ENCODE results near the gene KRTAP5-1. TPM values are rescaled to one million over a fixed set of nuclear protein-coding genes. Genes with fewer than 3 reads are reported as not detected.

KRTAP5-1 gene
- polyA plus RNA-seq, 1 of the 3 experiments (the other 2 are of a cell fraction), result not detected

- Histone ChIP-seq H3K9ac (no peak overlapping the region), H3K4me3 (ENCODE audit: low read depth in 2 of 2, low read length in 1 of 2) (no peak overlapping the region), H3K79me2 (ENCODE audit: insufficient read depth) (no peaks in the 10 kb centered on the region), H3K4me2 (no peak overlapping the region), H4K20me1 (ENCODE audit: insufficient read depth) (no peaks in the 10 kb centered on the region), H3K4me1 (ENCODE audit: control insufficient read depth in 1 of 2, insufficient read depth in 2 of 2, low read depth in 1 of 2, low read length in 1 of 2) (peaks cover 0 to 6% of the 10 kb centered on the region in 2 experiments; a peak in 1 of 4 replicates), H3K9me2 (no peaks in the 10 kb centered on the region), H3K27ac (ENCODE audit: low read depth in 2 of 2, low read length in 1 of 2) (no peak overlapping the region), H3K36me3 (replicated peaks in 1 of 2; ENCODE audit: control insufficient read depth in 1 of 2, insufficient read depth in 2 of 2, low read length in 1 of 2) (no peaks in the 10 kb centered on the region), H3K27me3 (ENCODE audit: insufficient read depth) (peaks cover 12% of the 10 kb centered on the region), H3F3A (replicated peaks; ENCODE audit: insufficient read depth) (no peaks in the 10 kb centered on the region), H2AFZ (ENCODE audit: low read depth) (no peak overlapping the region), H3K9me3 (no peaks in the 10 kb centered on the region)
- POLR2A ChIA-PET, result no interaction called here
- 27% methylated on average over 5 of the region's 5 CpGs for WGBS (ENCODE audit: low lambda C conversion rate)
- TF ChIP-seq EZH2phosphoT487 (IDR thresholded peaks at IDR 0.05; ENCODE audit: borderline replicate concordance, low read depth) (no peak), USF2 (IDR thresholded peaks at IDR 0.05; ENCODE audit: borderline replicate concordance, low read depth, low read length) (no peak), MXI1 (IDR thresholded peaks at IDR 0.05; ENCODE audit: low read depth, low read length) (no peak), MAX (IDR thresholded peaks at IDR 0.05; ENCODE audit: low read depth) (no peak), FOXJ3 (CRISPR knock-in tag; IDR thresholded peaks at IDR 0.05) (no peak), RCOR1 (IDR thresholded peaks at IDR 0.05; ENCODE audit: low read length) (no peak), FOXM1 (IDR thresholded peaks at IDR 0.05; ENCODE audit: low read depth) (no peak), GABPA (IDR thresholded peaks at IDR 0.05; ENCODE audit: low read depth) (no peak), TAF1 (IDR thresholded peaks at IDR 0.05; ENCODE audit: borderline replicate concordance, low read depth, low read length) (no peak), TEAD4 (IDR thresholded peaks at IDR 0.05; ENCODE audit: borderline replicate concordance, insufficient read depth) (no peak), CTCF (IDR thresholded peaks at IDR 0.05) (no peak), RXRA (IDR thresholded peaks at IDR 0.05; ENCODE audit: borderline replicate concordance, low read depth) (no peak), PBX3 (IDR thresholded peaks at IDR 0.05) (no peak), GATA2 (CRISPR knock-in tag; IDR thresholded peaks at IDR 0.05) (no peak), NRF1 (IDR thresholded peaks at IDR 0.05; ENCODE audit: low read depth, low read length) (no peak), EP300 (IDR thresholded peaks at IDR 0.05; ENCODE audit: borderline replicate concordance in 1 of 2, low read depth in 1 of 2, low read length in 1 of 2) (no peak), YY1 (IDR thresholded peaks at IDR 0.05; ENCODE audit: low read depth) (no peak), REST (IDR thresholded peaks at IDR 0.05; ENCODE audit: low read depth, low read length) (no peak), SIN3A (IDR thresholded peaks at IDR 0.05; ENCODE audit: borderline replicate concordance, low read depth, low read length) (no peak)
- CTCF ChIA-PET, result interaction anchor here (2.1 to 10.5 kb wide), 5 partner anchors 14 to 88 kb away, joined by 19 to 398 read pairs (median 29); partner anchors contain the start of genes DUSP8 and KRTAP5-5
- no peak for DNase-seq
These were observed 39.7 kb downstream of the KRTAP5-1 start for GRCh38 chr11:1545432-1545831.

Data from SK-N-SH (cell line).